ENCODE data around the gene MAP1LC3B.
"Not testable (repeated sequence)": the region's sequence is repeated elsewhere in the genome, so short reads cannot be mapped to it uniquely, and the experiment has no call there.

Gene MAP1LC3B

DNA sequence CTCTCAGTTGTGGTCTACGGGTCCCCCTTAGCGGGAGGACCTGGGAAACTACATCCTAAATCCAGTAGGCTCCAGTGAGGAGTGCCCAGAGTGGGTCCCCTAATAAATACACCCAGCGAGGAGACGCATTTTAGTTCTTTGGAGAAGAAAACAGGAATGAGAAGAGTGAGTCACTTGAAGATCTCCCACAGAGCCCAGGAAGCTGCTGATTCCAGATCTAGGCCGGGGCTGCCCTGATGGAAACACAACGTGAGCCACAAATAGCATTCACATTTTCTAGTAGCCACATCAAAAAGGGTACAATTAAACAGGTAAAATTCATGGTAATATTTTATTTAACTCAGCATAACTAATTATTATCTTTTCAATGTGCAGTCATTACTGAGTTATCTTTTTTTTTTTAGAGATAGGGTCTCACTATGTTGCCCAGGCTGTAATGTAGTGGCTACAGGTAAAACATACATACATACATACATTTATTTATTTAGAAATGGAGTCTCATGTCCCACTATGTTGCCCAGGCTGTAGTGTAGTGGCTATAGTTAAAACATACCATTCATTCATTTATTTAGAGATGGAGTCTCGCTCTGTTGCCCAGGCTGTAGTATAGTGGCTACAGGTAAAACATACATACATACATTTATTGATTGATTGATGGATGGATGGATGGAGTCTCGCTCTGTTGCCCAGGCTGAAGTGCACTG lies 30.1 kb upstream of the MAP1LC3B start:
- no peak for DNase-seq

DNA sequence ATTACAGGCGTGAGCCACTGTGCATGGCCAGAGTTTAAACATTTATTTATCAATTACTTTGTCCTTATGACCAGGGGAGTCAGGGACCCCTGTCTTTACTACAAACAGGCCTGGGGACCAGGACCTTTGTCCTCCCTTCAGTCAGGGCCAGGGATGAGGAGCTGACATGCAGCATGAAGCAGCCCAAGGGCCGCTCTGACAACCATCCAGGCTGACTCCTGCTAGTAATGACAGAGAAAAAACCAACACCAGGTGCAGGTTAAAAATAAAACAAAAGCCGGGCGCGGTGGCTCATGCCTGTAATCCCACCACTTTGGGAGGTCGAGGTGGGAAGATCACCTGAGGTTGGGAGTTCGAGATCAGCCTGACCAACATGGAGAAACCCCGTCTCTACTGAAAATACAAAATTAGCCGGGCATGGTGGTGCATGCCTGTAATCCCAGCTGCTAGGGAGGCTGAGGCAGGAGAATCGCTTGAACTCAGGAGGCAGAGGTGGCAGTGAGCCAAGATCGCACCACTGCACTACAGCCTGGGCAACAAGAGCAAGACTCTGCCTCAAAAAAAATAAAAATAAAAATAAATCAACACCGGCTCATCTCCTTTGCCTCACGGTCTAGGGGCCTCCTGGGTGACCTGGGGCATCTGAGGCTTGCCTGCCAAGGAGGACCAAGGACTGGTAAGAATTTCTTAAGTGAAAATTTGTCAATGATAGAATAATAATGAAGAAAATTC lies 29.1 kb upstream of the MAP1LC3B start:
- DNase-seq: not testable (repeated sequence)

DNA sequence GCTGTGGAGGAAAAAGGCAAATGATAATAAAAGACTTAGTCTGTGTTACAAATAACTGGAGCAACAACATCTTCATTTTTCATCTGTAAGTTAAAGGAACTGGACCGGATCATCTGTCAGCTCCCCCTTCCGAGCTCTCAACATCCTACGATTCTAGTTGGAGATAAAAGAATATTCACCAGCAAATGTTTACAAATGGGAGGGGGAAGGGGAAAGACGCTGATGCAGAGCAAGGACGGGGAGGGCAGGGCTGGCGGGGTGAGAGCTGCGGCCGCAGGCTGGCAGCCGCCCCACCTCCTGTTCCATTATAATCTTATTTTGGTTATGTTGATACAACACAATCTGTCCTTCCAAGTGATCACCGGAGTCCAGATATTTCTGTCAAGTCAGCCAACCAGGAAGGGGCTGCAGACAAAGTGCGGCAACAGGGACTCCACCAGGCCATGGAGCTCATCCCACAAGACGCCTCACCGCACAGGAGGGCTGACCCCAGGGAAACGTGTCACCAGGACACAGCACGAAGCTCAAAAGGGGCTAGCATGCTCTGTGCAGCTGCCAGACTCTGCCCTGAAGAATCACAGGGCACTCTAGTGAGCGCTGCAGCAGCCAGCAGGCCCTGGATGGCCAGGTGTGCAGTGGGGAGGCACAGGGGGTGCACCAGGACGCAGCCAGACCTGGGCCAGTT lies 28.2 kb upstream of the MAP1LC3B start:
- no peak for DNase-seq

DNA sequence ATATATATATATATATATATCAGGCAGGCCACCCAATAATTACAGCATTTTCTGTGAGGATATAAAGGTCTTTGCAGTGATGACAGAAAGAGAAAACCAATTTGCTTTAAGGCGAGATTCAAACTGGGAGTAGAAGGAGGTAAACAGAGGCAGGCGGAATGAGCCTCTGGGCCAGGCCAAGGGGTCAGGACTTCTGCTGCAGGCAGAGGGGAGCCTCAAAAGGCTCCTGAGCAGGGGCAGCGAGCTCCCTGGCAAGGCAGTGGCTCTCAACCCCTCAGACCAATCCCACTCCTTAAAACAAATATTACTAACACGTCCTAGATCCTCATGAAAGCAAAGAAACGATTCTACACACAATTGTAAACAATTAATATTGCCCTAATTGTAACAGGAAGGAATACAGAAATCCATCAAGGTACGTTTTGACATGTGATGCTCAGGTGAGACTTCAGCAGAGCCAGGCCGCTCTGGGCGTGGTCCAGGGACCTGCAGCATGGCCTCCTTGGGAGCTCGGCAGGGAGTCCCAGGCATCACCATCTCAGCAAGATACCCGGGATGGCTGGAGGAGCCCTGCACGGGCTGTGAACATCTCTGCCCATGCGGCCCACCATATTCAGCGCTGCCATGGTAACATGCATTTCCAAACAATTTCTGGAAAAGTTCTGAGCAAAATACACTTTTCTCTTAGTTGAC lies 27.0 kb upstream of the MAP1LC3B start:
- DNase-seq: no peak

DNA sequence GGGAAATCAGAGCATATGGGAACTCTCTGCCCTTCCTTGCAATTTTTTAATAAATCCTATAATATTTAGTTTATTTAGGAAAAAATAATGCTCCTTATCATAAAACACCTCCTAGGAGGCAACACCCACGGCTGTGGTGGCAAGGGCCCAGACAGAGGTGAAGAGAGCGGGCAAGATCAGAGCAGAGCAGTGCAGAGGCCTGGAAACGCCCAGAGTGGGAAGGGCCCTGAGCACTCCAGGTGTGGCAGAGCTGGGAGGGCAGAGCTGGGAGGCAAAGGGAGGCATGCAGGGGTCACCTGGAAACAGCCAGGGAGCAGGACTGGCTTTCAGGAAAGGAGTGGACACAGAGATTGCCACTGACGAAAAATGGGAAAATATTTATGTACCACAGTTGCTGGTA lies 25.8 kb upstream of the MAP1LC3B start:
- no peak for DNase-seq

DNA sequence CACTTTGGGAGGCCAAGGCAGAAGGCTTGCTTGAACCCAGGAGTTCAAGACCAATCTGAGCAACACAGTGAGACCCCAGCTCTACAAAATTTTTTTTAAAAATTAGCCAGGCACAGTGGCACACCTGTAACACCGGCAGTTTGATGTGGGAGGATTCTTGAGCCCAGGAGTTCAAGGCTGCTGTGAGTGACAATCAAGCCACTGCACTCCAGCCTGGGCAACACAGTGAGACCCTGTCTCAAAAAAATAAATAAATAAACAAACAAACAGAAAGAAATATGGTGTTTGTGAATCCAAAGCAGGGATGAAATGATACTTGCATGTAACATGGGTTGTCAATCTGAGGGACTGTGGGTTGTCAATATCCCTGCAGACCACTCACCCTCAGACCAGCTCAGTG lies 25.2 kb upstream of the MAP1LC3B start:
- no peak for DNase-seq

DNA sequence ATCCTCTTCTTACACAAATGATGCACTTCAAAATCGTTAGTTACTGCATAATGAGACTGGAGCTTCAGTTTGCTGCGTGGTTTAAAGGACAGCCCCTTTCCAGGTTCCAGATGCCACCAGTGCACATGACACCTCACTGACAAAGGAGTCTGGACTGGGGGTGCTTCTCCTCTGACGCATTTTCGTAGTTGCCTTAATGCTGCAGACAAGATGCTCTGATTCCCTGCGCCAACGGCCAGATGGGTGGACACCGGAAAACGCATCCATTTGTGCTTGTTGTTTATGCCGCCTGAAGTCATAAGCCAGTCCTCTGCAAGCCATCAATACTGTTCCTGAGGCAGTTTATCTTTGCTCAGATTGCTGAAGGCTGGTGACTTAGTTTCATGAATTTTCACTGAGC lies 24.6 kb upstream of the MAP1LC3B start:
- no peak for DNase-seq

DNA sequence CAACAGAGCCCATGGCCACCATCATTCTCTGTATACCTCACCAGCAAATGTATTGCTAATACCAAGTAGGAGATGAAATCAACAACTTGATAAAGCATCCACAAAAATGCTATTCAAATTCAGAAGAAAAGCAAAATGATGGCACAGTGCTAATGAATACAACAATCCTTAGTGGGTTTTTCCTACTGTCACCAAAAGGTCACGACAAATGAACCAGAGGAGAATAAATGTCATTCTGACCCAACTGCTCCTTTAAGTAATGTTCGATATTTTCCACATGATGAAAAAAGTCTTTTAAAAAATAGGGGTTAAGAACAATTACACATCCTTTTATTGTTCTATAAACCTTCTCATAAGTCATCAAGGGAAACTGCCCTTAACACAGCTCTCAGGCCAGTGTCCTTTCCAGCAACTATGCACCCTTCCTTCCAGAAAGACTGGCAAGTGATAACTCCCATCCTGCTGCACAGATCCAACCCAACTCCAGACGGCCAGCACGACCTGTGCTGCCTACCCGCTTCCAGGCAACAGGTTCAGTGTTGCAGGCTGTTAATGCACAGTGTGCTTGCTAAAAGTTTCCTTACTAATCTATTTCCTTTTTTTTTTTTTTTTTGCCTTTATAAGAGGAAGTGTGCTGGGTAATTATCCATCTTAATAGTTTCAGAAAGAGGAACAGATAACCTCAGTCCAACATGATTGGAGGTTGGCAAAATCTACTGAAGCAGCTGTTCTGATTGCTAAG lies 23.9 kb upstream of the MAP1LC3B start:
- DNase-seq: no peak

DNA sequence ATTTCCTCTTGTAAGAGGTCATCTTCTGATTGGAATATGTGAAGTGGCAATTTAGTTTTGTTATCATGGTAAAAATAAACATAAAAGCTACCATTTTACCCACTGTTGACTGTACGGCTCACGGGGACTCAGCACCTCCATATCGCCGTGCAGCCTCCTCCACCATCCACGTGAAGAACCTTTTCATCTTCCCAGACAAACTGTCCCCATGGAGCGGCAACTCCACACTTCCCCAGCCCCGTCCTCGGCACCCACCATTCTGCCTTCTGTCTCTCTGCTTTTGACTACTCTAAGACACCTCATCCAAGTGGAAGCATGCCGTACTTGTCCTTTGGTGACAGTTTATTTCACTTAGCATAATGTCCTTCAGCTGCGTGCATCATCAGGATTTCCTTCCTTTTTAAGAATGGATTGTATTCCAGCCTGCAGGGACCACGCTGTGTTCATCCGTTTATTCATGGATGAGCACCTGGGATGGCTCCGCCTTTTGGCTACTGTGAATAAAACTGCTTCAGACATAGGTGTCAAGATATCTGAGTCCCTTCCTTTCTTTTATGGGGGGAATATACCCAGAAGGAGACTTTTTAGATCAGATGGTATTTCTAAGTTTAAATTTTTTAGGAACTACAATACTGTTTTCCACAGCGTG lies 22.9 kb upstream of the MAP1LC3B start:
- no peak for DNase-seq

DNA sequence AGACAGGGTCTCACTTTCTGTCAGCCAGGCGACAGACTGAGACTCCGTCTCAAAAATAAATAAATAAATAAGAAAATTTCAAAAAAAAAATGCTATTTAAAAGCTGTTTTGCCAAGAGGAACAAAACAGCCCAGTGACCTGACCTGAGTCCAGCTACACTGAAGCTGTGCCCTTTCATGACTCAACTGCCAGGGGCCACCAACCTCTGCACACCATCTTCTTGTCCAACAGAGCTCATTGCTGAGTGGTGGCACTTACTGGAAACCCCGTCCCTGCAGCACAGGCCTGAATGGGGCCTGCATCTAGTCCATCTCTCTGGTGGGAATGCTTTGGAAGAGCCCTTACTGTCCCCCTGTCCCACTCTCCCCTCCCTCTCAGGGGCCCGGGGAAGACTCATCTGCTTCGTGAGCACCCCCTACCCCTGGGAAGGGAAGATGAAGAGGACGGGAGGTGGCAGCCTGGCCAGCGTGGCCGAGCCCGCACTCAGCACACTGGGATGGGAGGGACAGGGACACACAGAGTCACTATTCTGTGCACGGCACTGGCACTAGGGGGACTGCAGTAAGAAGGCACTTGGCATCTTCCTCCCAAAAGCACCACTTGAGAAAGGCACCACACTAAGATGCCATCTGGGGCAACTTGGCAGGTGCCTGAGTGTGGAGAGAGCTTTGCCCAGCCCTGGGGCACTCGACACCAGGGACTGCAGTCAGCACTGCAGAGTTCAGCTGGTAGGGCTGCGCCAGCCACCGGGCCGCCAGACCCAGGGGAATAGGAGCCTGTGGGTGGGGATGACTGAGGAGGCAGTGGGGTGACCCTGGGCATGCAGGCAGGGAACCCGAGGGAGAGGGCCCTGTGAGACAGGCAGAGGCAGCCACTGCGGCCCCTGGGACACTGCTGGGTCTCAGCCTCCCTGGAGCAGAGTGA lies 22.1 kb upstream of the MAP1LC3B start:
- DNase-seq: no peak

DNA sequence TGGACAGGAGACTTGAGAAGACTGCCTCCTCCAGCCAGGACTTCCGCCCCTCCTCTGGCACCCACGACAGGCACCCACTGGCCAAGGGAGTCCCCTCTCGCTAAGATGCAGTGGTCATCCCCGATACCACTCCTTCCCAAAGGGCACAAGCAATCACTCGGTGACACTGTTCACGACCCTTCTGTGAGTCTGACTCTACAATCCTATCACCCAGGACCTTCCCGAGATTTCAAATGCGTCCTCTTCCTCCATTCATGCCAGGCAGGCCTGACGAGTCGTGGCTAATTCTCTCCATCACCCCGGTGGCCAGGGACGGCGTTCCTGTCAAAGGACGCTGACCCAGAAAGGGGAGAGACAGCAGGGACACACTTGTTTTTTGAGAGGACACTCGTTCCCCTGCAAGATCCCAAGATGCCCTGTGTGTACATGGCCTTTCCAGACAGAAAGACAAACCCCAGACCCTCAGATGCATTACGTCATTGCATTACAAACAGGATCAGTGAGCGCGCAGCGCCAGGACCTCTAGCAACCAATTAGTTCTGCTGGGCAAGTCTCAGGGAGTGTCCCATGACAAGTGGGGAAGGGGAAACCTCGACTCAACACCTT lies 20.8 kb upstream of the MAP1LC3B start:
- no peak for DNase-seq

DNA sequence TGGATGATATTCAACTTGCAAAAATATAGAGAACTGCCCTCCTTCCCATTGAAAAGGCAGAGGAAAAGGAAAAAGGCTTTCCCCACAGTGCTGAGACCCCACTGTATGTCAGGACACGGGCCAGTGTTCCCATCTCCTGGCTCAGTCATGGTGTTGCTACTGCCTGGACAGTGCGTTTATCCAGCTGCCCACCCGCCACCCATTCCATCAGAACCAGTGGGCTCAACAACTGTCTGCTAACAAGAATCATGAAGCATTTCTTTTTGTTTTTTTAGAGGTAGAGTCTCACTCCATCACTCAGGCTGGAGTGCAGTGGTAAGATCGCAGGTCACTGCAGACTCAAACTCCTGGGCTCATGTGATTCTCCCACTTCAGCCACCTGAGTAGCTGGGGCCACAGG lies 19.8 kb upstream of the MAP1LC3B start:
- no peak for DNase-seq

DNA sequence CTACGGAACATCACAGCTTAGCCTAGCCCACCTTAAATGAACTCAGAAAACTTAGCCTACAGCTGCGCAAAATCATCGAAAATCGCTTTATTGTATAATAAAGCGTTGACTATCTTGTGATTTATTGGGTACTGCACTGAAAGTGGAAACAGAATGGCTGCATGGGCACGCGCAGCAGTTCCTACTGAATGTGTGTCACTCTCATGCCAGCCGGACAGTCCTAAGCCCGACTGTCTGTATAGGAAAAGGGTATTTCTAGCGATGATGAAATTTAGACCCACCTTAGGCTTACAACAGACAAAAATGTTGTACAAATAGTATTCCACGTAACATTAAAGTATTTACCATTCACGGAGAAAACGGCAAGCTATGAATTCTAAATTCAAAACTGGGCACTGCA lies 17.8 kb upstream of the MAP1LC3B start:
- no peak for DNase-seq

DNA sequence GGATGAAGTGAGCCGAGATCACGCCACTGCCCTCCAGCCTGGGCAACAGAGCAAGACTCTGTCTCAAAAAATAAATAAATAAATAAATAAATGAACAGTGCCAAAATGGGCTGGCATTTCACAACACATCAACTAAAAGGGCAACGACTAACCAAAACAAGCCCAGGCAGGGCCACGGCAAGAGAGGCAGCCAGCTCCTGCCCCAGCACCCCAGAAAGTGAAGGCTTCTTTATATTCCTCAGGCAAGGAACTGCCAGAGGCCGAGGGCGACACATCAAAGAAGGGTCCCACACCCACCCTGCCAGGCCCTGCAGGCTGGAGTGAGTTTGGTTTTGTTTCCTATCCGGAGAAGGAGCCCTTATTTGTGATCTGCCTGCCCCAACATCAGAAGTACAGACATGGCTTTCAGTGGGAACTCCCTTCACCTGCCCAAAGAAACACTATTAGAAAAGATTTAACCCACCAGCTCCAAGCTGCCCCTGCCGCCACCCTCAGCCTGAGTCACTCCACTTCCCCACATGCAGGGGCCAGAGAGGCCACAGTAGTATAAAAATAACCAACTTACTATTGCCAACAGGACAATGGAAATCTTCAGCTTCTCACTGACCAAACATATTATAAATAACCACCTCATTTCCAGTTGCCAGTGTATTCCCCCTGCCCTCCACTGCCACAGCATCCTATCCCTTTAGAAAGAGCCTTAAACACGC lies 16.6 kb upstream of the MAP1LC3B start:
- DNase-seq: no peak

DNA sequence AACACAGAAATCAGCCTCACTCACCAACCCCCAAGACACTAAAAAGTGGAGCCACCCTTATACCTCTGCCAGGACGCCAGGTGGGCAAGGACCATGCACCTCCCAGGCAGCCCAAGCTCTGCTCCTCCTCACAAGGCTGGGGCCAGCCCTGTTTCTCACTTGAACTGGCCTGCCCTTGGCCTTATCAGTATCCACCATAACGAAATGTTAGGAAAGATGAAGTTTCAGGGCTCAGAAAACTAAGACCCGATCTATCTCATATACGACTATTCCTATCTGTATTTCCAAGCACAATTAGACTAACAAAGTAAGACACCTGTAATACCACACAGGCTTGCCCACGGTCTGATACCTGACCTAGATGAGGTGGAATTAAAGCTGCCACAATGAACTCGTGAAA lies 15.5 kb upstream of the MAP1LC3B start:
- no peak for DNase-seq

DNA sequence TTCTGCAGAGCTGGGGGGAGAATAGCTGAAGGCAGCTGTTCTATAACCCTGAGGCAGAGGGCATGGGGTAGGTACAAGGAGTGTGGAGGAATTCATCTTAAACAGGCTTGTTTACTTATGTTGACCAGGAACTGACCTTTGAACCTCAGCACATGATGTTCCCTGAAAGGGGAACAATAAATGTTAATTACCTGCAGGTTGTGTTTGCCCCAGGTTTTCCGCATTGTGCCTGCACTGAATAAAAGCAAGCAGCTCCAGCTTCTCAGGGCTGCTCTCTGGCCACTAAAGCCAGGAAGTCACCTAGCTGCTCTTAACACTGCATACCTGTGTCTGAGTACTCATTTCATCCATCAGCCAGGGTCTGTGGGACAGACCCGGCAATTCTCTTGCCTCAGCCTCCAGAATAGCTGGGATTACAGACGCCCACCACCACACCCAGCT lies 12.8 kb upstream of the MAP1LC3B start:
- not testable (repeated sequence) for DNase-seq

DNA sequence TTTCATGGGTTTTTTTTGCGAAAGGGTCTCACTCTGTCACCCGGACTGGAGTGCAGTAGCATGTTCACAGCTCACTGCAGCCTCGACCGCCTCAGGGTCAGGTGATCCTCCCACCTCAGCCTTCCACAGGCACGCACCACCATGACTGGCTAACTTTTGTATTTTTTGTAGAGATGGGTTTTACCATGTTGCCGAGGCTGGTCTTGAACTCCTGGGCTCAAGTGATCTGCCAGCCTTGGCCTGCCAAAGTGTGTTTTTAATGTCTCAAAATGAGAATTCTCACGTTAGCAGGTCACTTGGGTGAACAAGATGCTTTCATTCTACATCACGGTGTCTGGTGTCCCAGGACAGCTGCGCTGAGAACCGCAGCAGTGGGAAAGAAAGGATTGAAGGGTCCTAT lies 11.7 kb upstream of the MAP1LC3B start:
- no peak for DNase-seq

DNA sequence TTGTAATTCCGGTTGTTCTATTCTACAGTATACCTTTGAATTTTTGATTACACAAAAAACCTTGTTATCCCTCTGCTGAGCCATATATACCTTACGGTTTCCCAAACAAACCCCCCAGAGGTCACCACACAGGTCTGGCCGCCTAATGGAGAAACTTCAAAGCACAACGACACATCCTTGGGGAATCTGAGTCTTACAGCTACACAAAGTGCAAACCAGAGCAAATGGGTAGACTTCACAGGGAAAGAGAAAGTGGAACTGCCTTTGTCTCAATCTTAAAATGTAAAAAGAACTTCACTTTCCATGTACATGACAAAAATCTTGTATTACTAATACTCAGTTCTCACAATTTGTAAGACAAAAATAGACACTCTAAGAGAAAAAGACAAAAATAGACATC lies 11.3 kb upstream of the MAP1LC3B start:
- no peak for DNase-seq

DNA sequence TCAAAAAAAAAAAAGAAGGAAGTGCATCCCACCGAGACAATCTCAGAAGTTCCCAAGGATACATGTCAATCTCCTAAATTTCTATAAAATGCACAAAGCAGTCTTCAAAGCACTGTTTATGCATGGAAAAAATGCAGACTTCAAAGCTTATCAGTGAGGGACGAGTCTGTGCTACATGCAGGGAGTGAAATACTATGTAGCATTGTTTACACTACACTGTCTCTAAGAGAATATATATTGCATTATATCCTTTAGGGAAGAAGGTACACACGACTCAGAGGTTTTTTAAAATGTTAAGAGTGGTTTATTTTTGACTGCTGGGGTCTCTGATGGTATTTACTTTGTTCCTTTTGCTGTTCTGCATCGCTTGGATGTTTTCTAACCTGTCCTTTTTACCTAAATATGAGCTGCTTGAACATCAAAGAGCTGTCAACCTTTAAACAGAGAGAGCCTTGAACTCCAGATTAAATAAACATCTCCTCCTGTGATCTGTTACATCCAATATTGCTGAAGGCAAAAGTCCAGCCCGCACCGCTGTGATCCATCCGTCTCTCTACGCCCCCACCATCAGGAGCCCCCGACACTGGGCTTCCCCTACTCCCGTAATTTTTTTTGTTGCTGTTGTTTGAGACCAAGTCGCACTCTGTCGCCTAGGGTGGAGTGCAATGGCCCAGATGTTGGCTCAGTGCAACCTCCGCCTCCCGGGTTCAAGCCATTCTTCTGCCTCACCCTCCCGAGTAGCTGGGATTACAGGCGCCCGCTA lies 9.9 kb upstream of the MAP1LC3B start:
- DNase-seq: no peak

All from CD4-positive, alpha-beta T cell treated with Interleukin-6 for 4 hours (primary cell).